Pulmonary artery endothelial cell (primary cell): ENCODE measurements around the gene SNCAIP. TPM values are rescaled to one million over a fixed set of nuclear protein-coding genes. Genes with fewer than 3 reads are reported as not detected.

Experiments
- DNase-seq: peaks from one replicate; pipeline ENCODE4 v3.0.0-alpha.2; 2011; ENCODE audit warnings: low read depth, low spot score
- total RNA-seq: library from RNA; depleted of rRNA; stranded (reverse); fragments of >200 nt; gene quantifications from 2 replicates; pipeline ENCODE4 v1.2.3, GENCODE V29; 2014

SNCAIP gene
- total RNA-seq, 1 donor from 2014 or later, result 8.9 TPM

GRCh38 chr5:122398016-122398415 is 86.0 kb downstream of the SNCAIP start:
- no peak for DNase-seq

GRCh38 chr5:122400341-122400740 is 88.3 kb downstream of the SNCAIP start:
- DNase-seq, result no peak

- DNase-seq, result no peak
These were observed 88.9 kb downstream of the SNCAIP start for GRCh38 chr5:122400938-122401337.

- DNase-seq, result no peak
These were observed 90.1 kb downstream of the SNCAIP start for GRCh38 chr5:122401976-122402725.

GRCh38 chr5:122402955-122403685 is 91.1 kb downstream of the SNCAIP start:
- no peak for DNase-seq

GRCh38 chr5:122404018-122404417 is 92.0 kb downstream of the SNCAIP start:
- no peak for DNase-seq

- no peak for DNase-seq
These were observed 92.8 kb downstream of the SNCAIP start for GRCh38 chr5:122404653-122405362.

- DNase-seq, result no peak
These were observed 93.7 kb downstream of the SNCAIP start for GRCh38 chr5:122405751-122406150.

- no peak for DNase-seq
These were observed 94.1 kb downstream of the SNCAIP start for GRCh38 chr5:122406181-122406580.

- DNase-seq, result no peak
These were observed 96.7 kb downstream of the SNCAIP start for GRCh38 chr5:122408592-122409224.

- no peak for DNase-seq
These were observed 100.9 kb downstream of the SNCAIP start for GRCh38 chr5:122412966-122413365.

GRCh38 chr5:122413722-122414121 is 101.7 kb downstream of the SNCAIP start:
- DNase-seq, result no peak

- peak; percentile 8 for DNase-seq
These were observed 103.2 kb downstream of the SNCAIP start for GRCh38 chr5:122415030-122415800.

- DNase-seq, result no peak
These were observed 103.7 kb downstream of the SNCAIP start for GRCh38 chr5:122415801-122416120.

GRCh38 chr5:122419142-122419894 is 107.3 kb downstream of the SNCAIP start:
- no peak for DNase-seq

- DNase-seq, result no peak
These were observed 108.1 kb downstream of the SNCAIP start for GRCh38 chr5:122420091-122420490.

- no peak for DNase-seq
These were observed 108.7 kb downstream of the SNCAIP start for GRCh38 chr5:122420537-122421236.

GRCh38 chr5:122421374-122422079 is 109.5 kb downstream of the SNCAIP start:
- no peak for DNase-seq

- no peak for DNase-seq
These were observed 111.2 kb downstream of the SNCAIP start for GRCh38 chr5:122423221-122423620.
